SK-N-SH treated with all-trans-retinoic acid at 6 μM for 48 hours (cell line): ENCODE measurements around the gene XCL1.
"Not testable (repeated sequence)": the region's sequence is repeated elsewhere in the genome, so short reads cannot be mapped to it uniquely, and the experiment has no call there.

Source experiments
- ATAC-seq: fragments of 200-7000 bp; cut with Tn5 transposase; 3 replicates; pipeline ENCODE4 v1.9.1; 2020; ENCODE audit warnings: mild to moderate bottlenecking, moderate library complexity
- ARNTL ChIP-seq: fragments of 450-650 bp; formaldehyde crosslinking; IDR thresholded peaks from 2 replicates; pipeline ENCODE4 v1.5.0; 2020; ENCODE audit warnings: low read depth, mild to moderate bottlenecking, moderate library complexity, borderline replicate concordance
- CREB5 ChIP-seq: fragments of 250-450 bp; sonication (Bioruptor Pico); IDR thresholded peaks from 2 replicates; pipeline ENCODE4 v1.5.1; 2020; ENCODE audit warnings: low read depth, mild to moderate bottlenecking, moderate library complexity
- CSDC2 ChIP-seq: fragments of 250-450 bp; sonication (Bioruptor Pico); IDR thresholded peaks from 2 replicates; pipeline ENCODE4 v1.5.0; 2020; ENCODE audit warnings: mild to moderate bottlenecking, moderate library complexity
- CSRNP3 ChIP-seq: fragments of 250-450 bp; sonication (Bioruptor Pico); IDR thresholded peaks from 2 replicates; pipeline ENCODE4 v1.5.1; 2021; ENCODE audit warnings: mild to moderate bottlenecking, moderate library complexity
- ESRRG ChIP-seq: fragments of 250-450 bp; sonication (Bioruptor Pico); IDR thresholded peaks from 2 replicates; pipeline ENCODE4 v1.6.1; 2021; ENCODE audit warnings: mild to moderate bottlenecking
- OSR1 ChIP-seq: fragments of 250-450 bp; sonication (Bioruptor Pico); IDR thresholded peaks from 2 replicates; pipeline ENCODE4 v1.8.0; 2022; ENCODE audit warnings: moderate library complexity, mild to moderate bottlenecking, inconsistent platforms
- PPARA ChIP-seq: fragments of 250-450 bp; sonication (Bioruptor Pico); IDR thresholded peaks from 2 replicates; pipeline ENCODE4 v1.5.0; 2020; ENCODE audit warnings: mild to moderate bottlenecking, borderline replicate concordance
- RARB ChIP-seq: fragments of 250-450 bp; sonication (Bioruptor Pico); IDR thresholded peaks from 2 replicates; pipeline ENCODE4 v1.8.0; 2021; ENCODE audit warnings: mild to moderate bottlenecking, moderate library complexity
- SNAI2 ChIP-seq: fragments of 250-450 bp; sonication (Bioruptor Pico); IDR thresholded peaks from 2 replicates; pipeline ENCODE4 v1.5.0; 2020; ENCODE audit warnings: mild to moderate bottlenecking, moderate library complexity
- TCF4 ChIP-seq: fragments of 250-450 bp; sonication (Bioruptor Pico); IDR thresholded peaks from 2 replicates; pipeline ENCODE4 v1.8.0; 2021; ENCODE audit warnings: mild to moderate bottlenecking, moderate library complexity, borderline replicate concordance
- TOX ChIP-seq: fragments of 250-450 bp; sonication (Bioruptor Pico); IDR thresholded peaks from 2 replicates; pipeline ENCODE4 v1.8.0; 2021; ENCODE audit warnings: mild to moderate bottlenecking, moderate library complexity, borderline replicate concordance
- ZC3H10 ChIP-seq: fragments of 250-450 bp; sonication (Bioruptor Pico); IDR thresholded peaks from 2 replicates; pipeline ENCODE4 v1.5.1; 2021; ENCODE audit warnings: mild to moderate bottlenecking, moderate library complexity
- ZFP3 ChIP-seq: fragments of 250-450 bp; sonication (Bioruptor Pico); IDR thresholded peaks from 2 replicates; pipeline ENCODE4 v1.5.0; 2020; ENCODE audit warnings: mild to moderate bottlenecking, moderate library complexity
- ZFP30 ChIP-seq: fragments of 450-650 bp; formaldehyde crosslinking; IDR thresholded peaks from 2 replicates; pipeline ENCODE4 v1.5.0; 2022; ENCODE audit warnings: mild to moderate bottlenecking, moderate library complexity
- TF ChIP-seq, protein P1 (sequence below): fragments of 250-450 bp; sonication (Bioruptor Pico); IDR thresholded peaks from 2 replicates; pipeline ENCODE4 v1.8.0; 2020; ENCODE audit warnings: mild to moderate bottlenecking, moderate library complexity, borderline replicate concordance

Gene XCL1

DNA sequence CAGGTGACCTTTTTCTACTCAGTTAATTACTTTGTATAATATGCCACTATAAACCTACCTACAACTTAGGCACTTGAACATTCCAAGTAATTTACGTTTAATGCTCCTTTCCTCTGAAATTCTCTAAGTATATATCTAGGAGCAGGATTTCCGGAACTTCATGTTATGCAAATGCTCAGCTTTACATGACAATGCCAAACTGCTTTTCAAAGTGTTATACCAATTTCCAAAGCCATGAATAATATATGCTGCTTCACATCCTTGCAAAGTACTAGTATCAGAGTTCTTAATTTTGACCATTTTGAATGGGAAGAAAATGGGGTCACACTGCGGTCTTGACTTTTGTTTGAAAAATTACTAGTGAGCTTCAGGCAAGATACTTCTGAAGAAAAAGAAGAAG lies 5.8 kb upstream of the XCL1 start (continued):
- TF ChIP-seq ZFP3 (CRISPR knock-in tag) (no peak), ZC3H10 (CRISPR knock-in tag) (no peak)

- ATAC-seq, result no peak
- TF ChIP-seq ESRRG, result no peak
- TF ChIP-seq CSDC2 (CRISPR knock-in tag), result no peak
- no peak for TF ChIP-seq TCF4 (CRISPR knock-in tag)
- TF ChIP-seq CSRNP3 (CRISPR knock-in tag), result no peak
- TF ChIP-seq PPARA (CRISPR knock-in tag), result no peak
- TF ChIP-seq RARB, result no peak
- no peak for TF ChIP-seq TOX
- TF ChIP-seq ZFP30 (CRISPR knock-in tag), result no peak
- TF ChIP-seq SNAI2 (CRISPR knock-in tag), result no peak
- TF ChIP-seq, protein P1, sequence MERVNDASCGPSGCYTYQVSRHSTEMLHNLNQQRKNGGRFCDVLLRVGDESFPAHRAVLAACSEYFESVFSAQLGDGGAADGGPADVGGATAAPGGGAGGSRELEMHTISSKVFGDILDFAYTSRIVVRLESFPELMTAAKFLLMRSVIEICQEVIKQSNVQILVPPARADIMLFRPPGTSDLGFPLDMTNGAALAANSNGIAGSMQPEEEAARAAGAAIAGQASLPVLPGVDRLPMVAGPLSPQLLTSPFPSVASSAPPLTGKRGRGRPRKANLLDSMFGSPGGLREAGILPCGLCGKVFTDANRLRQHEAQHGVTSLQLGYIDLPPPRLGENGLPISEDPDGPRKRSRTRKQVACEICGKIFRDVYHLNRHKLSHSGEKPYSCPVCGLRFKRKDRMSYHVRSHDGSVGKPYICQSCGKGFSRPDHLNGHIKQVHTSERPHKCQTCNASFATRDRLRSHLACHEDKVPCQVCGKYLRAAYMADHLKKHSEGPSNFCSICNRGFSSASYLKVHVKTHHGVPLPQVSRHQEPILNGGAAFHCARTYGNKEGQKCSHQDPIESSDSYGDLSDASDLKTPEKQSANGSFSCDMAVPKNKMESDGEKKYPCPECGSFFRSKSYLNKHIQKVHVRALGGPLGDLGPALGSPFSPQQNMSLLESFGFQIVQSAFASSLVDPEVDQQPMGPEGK (CRISPR knock-in tag), result no peak
- TF ChIP-seq OSR1 (CRISPR knock-in tag), result no peak
- no peak for TF ChIP-seq CREB5 (CRISPR knock-in tag)
Observed at GRCh38 chr1:168572633-168573032, 3.8 kb upstream of the XCL1 start.

- peak; percentile 92 for ATAC-seq
Observed at GRCh38 chr1:168574234-168574633, 2.2 kb upstream of the XCL1 start.

DNA sequence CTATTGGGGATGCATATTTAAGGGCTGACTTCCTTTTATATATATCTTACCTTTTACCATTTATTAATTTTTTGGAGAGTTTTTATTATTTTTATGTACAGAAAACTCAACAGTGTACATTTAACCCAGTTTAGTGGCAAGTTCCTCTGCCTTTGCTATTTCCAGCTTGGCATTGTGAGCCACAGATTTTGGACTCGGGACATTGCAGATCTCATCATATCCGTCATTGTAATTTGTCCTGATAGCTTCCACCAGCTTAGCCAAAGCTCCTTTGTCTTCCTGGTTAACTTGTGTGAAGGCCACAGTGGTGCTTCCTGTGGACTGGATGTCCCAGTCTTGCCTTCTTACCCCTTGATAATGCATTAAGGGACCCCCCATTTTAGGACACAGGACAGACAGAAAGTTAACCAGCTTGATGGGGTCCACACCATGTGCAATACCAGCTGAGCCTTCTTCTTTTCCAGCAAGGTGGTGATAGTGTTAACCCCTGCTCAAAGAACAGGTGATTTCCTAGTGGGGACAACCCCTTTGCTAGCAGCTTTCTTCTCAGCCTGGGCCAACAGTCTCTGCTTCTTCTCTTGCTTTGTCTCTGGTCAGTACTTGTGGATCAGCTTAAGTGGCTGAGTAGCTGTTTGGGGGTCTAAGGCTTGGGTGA lies 2.3 kb downstream of the XCL1 start:
- not testable (repeated sequence) for ATAC-seq

DNA sequence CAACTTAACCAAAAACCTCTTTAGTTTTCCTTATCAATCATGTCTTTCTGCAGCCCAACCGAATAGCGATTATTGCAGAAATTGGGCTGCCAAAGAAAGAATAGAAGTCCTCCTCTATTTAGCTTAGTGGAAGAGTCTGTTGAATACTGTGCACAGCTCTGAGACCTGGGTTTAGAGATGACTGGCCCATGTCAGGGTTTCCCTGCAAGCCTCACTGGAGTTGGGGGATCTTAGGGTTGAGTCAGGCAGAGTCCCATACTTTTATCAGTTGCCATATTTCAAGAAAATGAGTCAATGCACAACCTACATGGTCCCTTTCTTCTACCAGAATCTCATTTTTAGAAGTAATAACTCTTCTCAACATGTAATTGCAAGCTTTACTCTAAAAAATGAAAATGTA lies 3.9 kb downstream of the XCL1 start:
- not testable (repeated sequence) for ATAC-seq

DNA sequence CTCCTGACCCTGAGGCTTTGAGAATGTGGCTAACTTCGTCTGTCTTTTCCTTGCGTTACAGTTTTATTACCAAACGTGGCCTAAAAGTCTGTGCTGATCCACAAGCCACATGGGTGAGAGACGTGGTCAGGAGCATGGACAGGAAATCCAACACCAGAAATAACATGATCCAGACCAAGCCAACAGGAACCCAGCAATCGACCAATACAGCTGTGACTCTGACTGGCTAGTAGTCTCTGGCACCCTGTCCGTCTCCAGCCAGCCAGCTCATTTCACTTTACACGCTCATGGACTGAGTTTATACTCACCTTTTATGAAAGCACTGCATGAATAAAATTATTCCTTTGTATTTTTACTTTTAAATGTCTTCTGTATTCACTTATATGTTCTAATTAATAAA lies 4.6 kb downstream of the XCL1 start:
- not testable (repeated sequence) for ATAC-seq

DNA sequence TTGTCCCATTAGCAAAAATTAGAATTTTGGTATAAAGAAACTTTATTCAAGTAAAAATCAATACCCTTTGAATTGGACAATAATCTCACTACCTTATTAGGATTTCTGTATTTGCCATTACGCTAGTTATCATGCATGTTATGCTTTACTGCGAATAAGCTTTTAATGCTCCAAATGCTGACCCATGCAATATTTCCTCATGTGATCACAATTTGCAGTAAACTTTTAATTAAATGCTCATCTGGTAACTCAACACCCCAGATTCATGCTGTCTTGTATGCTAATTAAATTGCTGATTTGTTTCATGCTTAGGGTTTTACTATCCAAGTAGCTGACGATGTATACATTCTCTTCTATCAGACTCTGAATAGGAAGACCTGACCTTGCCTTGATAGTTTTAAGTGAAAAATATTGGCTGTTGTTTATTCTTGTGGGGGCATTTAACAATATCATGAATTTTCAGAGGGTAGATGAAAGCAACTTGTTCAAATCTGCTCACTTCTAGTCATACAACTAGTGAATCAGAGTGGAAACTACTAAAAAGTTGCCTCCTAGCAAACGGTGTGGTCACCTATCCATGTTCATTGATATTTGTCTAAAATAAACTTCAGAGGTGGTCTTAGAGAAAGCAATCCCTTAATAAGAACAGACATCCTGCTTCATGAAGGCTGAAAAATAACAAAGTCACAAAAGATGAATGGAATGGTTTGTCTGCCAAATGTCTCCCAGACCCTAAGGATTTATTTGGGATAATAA lies 5.6 kb downstream of the XCL1 start:
- TF ChIP-seq ESRRG, result no peak
- TF ChIP-seq CSDC2 (CRISPR knock-in tag), result no peak
- no peak for TF ChIP-seq ARNTL (CRISPR knock-in tag)
- no peak for TF ChIP-seq SNAI2 (CRISPR knock-in tag)
- ATAC-seq, result no peak

GRCh38 chr1:168582688-168583336 lies 6.4 kb downstream of the XCL1 start:
- peak; percentile 73 for ATAC-seq
- no peak for TF ChIP-seq CSDC2 (CRISPR knock-in tag)
- TF ChIP-seq SNAI2 (CRISPR knock-in tag), result no peak
- no peak for TF ChIP-seq ESRRG
